ENCODE measurements around the gene RAVER1. TPM values are rescaled to one million over a fixed set of nuclear protein-coding genes. Genes with fewer than 3 reads are reported as not detected.
A peak's percentile ranks its signal among the peaks of the same experiment; 100 is the strongest.

The RAVER1 gene
- total RNA-seq, 2 experiments from 2014 or later, result 105 to 111 TPM

DNA sequence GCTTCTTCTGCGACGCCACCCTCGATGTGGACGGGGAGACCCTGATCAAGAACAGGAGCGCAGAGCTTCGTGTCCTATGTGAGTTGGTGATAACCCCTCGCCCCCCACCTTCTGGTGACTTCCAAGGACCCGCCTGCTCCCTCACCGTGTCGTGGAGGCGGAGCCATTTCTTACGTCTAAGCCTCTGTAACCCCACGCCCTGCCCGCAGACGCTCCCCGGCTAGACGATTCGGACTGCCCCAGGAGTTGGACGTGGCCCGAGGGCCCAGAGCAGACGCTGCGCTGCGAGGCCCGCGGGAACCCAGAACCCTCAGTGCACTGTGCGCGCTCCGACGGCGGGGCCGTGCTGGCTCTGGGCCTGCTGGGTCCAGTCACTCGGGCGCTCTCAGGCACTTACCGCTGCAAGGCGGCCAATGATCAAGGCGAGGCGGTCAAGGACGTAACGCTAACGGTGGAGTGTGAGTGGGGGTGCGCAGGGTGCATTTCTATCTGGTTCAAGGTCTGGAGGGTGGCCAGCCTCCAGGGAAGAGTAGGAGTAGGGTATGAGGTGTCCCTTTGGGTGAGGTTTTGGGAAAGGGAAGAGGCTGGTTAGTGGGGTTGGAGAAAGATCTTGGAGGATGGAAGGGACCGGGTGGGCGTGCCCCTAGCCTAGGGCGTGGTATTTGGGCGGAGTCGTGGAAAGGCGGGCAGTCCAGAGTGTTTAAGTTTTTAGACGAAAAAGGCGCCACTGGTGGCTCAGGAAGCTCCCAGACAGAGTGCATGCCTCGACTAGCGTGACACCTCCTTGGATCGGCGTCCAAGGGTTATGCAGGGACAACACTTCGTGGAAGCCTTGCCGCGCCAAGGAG is 40.3 kb downstream of the RAVER1 start:
- intact Hi-C loops (cut with micrococcal nuclease), result no loop called here
- ChIA-PET CTCF (no interaction called here), POLR2A (interaction anchor here (0.6 to 9.2 kb wide), 6 partner anchors 10 to 187 kb away, joined by 3 to 107 read pairs (median 3); partner anchors contain the start of genes ICAM1 and PPAN)
- TF ChIP-seq, protein P1, sequence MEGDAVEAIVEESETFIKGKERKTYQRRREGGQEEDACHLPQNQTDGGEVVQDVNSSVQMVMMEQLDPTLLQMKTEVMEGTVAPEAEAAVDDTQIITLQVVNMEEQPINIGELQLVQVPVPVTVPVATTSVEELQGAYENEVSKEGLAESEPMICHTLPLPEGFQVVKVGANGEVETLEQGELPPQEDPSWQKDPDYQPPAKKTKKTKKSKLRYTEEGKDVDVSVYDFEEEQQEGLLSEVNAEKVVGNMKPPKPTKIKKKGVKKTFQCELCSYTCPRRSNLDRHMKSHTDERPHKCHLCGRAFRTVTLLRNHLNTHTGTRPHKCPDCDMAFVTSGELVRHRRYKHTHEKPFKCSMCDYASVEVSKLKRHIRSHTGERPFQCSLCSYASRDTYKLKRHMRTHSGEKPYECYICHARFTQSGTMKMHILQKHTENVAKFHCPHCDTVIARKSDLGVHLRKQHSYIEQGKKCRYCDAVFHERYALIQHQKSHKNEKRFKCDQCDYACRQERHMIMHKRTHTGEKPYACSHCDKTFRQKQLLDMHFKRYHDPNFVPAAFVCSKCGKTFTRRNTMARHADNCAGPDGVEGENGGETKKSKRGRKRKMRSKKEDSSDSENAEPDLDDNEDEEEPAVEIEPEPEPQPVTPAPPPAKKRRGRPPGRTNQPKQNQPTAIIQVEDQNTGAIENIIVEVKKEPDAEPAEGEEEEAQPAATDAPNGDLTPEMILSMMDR (IDR thresholded peaks at IDR 0.05), result no peak
- H3K36me3 Mint-ChIP-seq (ENCODE audit: low read depth), result no peaks in the 10 kb centered on the region
- no peaks in the 10 kb centered on the region for H3K9me3 Mint-ChIP-seq
- ATAC-seq (no peak), DNase-seq (peak; percentile 30)
- H3K4me3 Mint-ChIP-seq, result peak overlapping the region; percentile 73
- peak overlapping the region; percentile 34 for H3K27ac Mint-ChIP-seq
- peaks cover 55% of the 10 kb centered on the region for H3K4me1 Mint-ChIP-seq (ENCODE audit: low read depth)
- H3K27me3 Mint-ChIP-seq, result peaks cover 68% of the 10 kb centered on the region

DNA sequence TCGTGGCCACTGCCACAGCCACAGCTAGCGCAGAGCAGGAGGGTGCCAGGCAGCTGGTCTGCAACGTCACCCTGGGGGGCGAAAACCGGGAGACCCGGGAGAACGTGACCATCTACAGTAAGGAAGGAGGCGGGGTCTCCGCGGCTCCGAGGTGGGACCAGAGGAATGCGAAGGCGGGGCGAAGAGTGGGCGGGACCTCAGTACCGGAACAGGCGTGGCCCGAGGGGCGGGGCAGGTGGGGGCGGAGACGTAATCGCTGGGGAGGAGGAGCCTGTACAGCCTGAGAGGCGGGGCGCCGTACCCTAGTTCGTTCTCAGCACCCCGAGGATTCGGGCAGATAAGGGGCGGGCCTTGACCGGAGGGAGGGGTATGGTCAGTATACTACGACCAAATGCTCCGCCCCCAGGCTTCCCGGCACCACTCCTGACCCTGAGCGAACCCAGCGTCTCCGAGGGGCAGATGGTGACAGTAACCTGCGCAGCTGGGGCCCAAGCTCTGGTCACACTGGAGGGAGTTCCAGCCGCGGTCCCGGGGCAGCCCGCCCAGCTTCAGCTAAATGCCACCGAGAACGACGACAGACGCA is 41.0 kb downstream of the RAVER1 start:
- Mint-ChIP-seq H3K27me3 (peaks cover 75% of the 10 kb centered on the region), H3K9me3 (no peaks in the 10 kb centered on the region), H3K36me3 (ENCODE audit: low read depth) (no peaks in the 10 kb centered on the region), H3K4me3 (peak overlapping the region; percentile 73), H3K27ac (no peak overlapping the region), H3K4me1 (ENCODE audit: low read depth) (peaks cover 62% of the 10 kb centered on the region)
- CTCF ChIA-PET, result interaction anchor here (1.0 to 1.5 kb wide), 4 partner anchors 23 to 98 kb away, joined by 3 to 5 read pairs (median 4); no protein-coding TSS in a partner anchor
- intact Hi-C loops (cut with micrococcal nuclease), result no loop called here
- DNase-seq, result peak; percentile 87
- TF ChIP-seq, protein P1 (IDR thresholded peaks at IDR 0.05), result no peak
- peak; percentile 59 for ATAC-seq
- POLR2A ChIA-PET, result interaction anchor here (0.6 to 9.2 kb wide), 7 partner anchors 9 to 186 kb away, joined by 3 to 107 read pairs (median 3); partner anchors contain the start of genes ICAM1, PPAN, RAVER1 and TYK2

DNA sequence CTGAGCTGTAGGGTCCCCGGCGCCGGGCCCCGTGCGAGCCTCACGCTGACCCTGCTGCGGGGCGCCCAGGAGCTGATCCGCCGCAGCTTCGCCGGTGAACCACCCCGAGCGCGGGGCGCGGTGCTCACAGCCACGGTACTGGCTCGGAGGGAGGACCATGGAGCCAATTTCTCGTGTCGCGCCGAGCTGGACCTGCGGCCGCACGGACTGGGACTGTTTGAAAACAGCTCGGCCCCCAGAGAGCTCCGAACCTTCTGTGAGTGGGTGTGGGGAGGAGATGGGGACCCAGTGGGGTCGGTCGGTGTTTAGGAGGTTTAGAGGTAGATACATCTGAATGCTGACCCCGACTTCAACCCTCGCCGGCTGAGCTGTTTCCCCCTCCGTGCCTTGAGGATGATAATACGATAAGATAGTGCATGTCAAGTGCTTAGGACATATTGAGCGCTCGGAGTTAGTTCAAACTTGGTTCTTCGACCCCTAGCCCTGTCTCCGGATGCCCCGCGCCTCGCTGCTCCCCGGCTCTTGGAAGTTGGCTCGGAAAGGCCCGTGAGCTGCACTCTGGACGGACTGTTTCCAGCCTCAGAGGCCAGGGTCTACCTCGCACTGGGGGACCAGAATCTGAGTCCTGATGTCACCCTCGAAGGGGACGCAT is 41.6 kb downstream of the RAVER1 start:
- no peak for DNase-seq
- peak overlapping the region; percentile 73 for H3K4me3 Mint-ChIP-seq
- ChIA-PET CTCF (interaction anchor here (0.9 to 1.5 kb wide), 8 partner anchors 20 to 112 kb away, joined by 3 to 7 read pairs (median 4); partner anchors contain the start of genes CDC37 and ICAM1), POLR2A (interaction anchor here (1.0 to 9.2 kb wide), 8 partner anchors 8 to 186 kb away, joined by 3 to 107 read pairs (median 4); partner anchors contain the start of genes ICAM1, PPAN, RAVER1 and TYK2)
- TF ChIP-seq, protein P1 (IDR thresholded peaks at IDR 0.05), result no peak
- peaks cover 74% of the 10 kb centered on the region for H3K27me3 Mint-ChIP-seq
- no peaks in the 10 kb centered on the region for H3K36me3 Mint-ChIP-seq (ENCODE audit: low read depth)
- no peak for ATAC-seq
- H3K9me3 Mint-ChIP-seq, result no peaks in the 10 kb centered on the region
- intact Hi-C loops (cut with micrococcal nuclease), result no loop called here
- H3K4me1 Mint-ChIP-seq (ENCODE audit: low read depth), result peaks cover 68% of the 10 kb centered on the region
- no peak overlapping the region for H3K27ac Mint-ChIP-seq

DNA sequence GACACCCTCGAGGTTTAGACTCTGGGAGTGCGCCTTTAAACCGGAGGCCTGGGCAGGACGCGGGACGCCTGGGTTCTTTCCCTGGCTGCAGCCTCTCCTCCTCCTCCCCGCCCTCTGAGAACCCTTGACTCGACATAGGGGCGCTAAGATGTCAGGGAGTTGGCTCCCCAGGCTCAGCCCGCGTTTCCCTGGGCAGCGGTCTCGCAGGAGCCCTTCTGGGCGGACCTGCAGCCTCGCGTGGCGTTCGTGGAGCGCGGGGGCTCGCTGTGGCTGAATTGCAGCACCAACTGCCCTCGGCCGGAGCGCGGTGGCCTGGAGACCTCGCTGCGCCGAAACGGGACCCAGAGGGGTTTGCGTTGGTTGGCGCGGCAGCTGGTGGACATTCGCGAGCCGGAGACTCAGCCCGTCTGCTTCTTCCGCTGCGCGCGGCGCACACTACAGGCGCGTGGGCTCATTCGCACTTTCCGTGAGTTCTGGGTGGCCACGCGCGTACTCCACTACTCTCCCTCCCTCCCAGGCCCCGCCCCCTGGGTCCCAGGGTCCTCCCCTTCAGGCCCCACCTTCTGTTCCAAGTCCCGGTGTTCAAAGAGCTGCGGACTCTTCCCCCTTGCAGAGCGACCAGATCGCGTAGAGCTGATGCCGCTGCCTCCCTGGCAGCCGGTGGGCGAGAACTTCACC is 42.3 kb downstream of the RAVER1 start:
- intact Hi-C loops (cut with micrococcal nuclease), result no loop called here
- POLR2A ChIA-PET, result interaction anchor here (1.0 to 9.2 kb wide), 6 partner anchors 19 to 90 kb away, joined by 3 to 107 read pairs (median 4); partner anchors contain the start of genes ICAM1, RAVER1 and TYK2
- Mint-ChIP-seq H3K4me3 (peak overlapping the region; percentile 73), H3K27ac (no peak overlapping the region), H3K27me3 (peaks cover 72% of the 10 kb centered on the region), H3K36me3 (ENCODE audit: low read depth) (peaks cover 5% of the 10 kb centered on the region), H3K4me1 (ENCODE audit: low read depth) (peaks cover 75% of the 10 kb centered on the region), H3K9me3 (no peaks in the 10 kb centered on the region)
- CTCF ChIA-PET, result interaction anchor here (0.9 to 1.5 kb wide), 8 partner anchors 19 to 112 kb away, joined by 3 to 7 read pairs (median 4); partner anchors contain the start of genes CDC37 and ICAM1
- TF ChIP-seq, protein P1 (IDR thresholded peaks at IDR 0.05), result no peak
- ATAC-seq, result peak; percentile 12
- DNase-seq, result peak; percentile 68

Measured in activated CD8-positive, alpha-beta T cell treated with anti-CD3 and anti-CD28 coated beads for 36 hours (primary cell).